ENCODE data around the gene TNNI3. TPM values are rescaled to one million over a fixed set of nuclear protein-coding genes. Genes with fewer than 3 reads are reported as not detected.
A peak's percentile ranks its signal among the peaks of the same experiment; 100 is the strongest.

The TNNI3 gene
- polyA plus RNA-seq, 1 of the 3 experiments (the other 2 are of a cell fraction), result 11.4 TPM

DNA sequence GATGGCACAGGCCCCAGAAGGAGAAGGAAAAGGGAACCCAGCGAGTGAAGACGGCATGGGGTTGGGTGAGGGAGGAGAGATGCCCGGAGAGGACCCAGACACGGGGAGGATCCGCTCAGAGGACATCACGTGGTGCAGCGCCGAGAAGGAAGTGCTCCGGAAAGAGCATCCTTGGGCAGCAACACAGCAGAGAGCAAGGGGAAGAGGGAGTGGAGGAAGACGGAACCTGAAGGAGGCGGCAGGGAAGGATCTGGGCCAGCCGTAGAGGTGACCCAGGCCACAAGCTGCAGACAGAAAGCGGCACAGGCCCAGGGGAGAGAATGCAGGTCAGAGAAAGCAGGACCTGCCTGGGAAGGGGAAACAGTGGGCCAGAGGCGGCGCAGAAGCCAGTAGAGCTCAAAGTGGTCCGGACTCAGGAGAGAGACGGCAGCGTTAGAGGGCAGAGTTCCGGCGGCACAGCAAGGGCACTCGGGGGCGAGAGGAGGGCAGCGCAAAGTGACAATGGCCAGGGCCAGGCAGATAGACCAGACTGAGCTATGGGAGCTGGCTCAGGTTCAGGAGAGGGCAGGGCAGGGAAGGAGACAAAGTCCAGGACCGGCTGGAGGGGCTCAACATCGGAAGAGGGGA lies 41.2 kb downstream of the TNNI3 start (continued):
- TF ChIP-seq, protein P1, sequence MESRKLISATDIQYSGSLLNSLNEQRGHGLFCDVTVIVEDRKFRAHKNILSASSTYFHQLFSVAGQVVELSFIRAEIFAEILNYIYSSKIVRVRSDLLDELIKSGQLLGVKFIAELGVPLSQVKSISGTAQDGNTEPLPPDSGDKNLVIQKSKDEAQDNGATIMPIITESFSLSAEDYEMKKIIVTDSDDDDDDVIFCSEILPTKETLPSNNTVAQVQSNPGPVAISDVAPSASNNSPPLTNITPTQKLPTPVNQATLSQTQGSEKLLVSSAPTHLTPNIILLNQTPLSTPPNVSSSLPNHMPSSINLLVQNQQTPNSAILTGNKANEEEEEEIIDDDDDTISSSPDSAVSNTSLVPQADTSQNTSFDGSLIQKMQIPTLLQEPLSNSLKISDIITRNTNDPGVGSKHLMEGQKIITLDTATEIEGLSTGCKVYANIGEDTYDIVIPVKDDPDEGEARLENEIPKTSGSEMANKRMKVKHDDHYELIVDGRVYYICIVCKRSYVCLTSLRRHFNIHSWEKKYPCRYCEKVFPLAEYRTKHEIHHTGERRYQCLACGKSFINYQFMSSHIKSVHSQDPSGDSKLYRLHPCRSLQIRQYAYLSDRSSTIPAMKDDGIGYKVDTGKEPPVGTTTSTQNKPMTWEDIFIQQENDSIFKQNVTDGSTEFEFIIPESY (IDR thresholded peaks at IDR 0.05; ENCODE audit: borderline replicate concordance, low read depth), result no peak
- TF ChIP-seq CHD2 (IDR thresholded peaks at IDR 0.05; ENCODE audit: low read length, partially characterized antibody), result no peak
- no peak for TF ChIP-seq TEAD4 (IDR thresholded peaks at IDR 0.05; ENCODE audit: borderline replicate concordance, insufficient read depth)
- no peak for TF ChIP-seq NFIC (IDR thresholded peaks at IDR 0.05; ENCODE audit: borderline replicate concordance)
- TF ChIP-seq IRF3 (IDR thresholded peaks at IDR 0.05; ENCODE audit: low read depth, low read length), result no peak
- no peak for TF ChIP-seq PBX3 (IDR thresholded peaks at IDR 0.05)
- TF ChIP-seq GABPA (IDR thresholded peaks at IDR 0.05; ENCODE audit: low read depth), result peak; percentile 62
- TF ChIP-seq, protein P2, sequence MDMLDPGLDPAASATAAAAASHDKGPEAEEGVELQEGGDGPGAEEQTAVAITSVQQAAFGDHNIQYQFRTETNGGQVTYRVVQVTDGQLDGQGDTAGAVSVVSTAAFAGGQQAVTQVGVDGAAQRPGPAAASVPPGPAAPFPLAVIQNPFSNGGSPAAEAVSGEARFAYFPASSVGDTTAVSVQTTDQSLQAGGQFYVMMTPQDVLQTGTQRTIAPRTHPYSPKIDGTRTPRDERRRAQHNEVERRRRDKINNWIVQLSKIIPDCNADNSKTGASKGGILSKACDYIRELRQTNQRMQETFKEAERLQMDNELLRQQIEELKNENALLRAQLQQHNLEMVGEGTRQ (IDR thresholded peaks at IDR 0.05; ENCODE audit: borderline replicate concordance, low read depth, low read length), result peak; percentile 67
- TF ChIP-seq ELF1 (IDR thresholded peaks at IDR 0.05), result peak; percentile 36; the same call in 1 of the 2 replicates
- TF ChIP-seq FOXM1 (IDR thresholded peaks at IDR 0.05; ENCODE audit: low read depth), result no peak
- no peak for TF ChIP-seq RXRA (IDR thresholded peaks at IDR 0.05; ENCODE audit: borderline replicate concordance, low read depth)
- no peak for TF ChIP-seq TAF1 (IDR thresholded peaks at IDR 0.05; ENCODE audit: borderline replicate concordance, low read depth, low read length)
- peak; percentile 79 for TF ChIP-seq MXI1 (IDR thresholded peaks at IDR 0.05; ENCODE audit: low read depth, low read length)
- no peak for TF ChIP-seq EP300 (IDR thresholded peaks at IDR 0.05; ENCODE audit: borderline replicate concordance in 1 of 2, low read depth in 1 of 2, low read length in 1 of 2)
- no peak for TF ChIP-seq YY1 (IDR thresholded peaks at IDR 0.05; ENCODE audit: low read depth)
- TF ChIP-seq NRF1 (IDR thresholded peaks at IDR 0.05; ENCODE audit: low read depth, low read length), result no peak
- TF ChIP-seq RCOR1 (IDR thresholded peaks at IDR 0.05; ENCODE audit: low read length), result no peak
- TF ChIP-seq CTCF (IDR thresholded peaks at IDR 0.05), result no peak
- TF ChIP-seq SIN3A (IDR thresholded peaks at IDR 0.05; ENCODE audit: borderline replicate concordance, low read depth, low read length), result no peak
- no peak for TF ChIP-seq RFX5 (IDR thresholded peaks at IDR 0.05; ENCODE audit: low read length)
- no peak for TF ChIP-seq FOSL2 (IDR thresholded peaks at IDR 0.05; ENCODE audit: borderline replicate concordance, low read depth)
- TF ChIP-seq EZH2phosphoT487 (IDR thresholded peaks at IDR 0.05; ENCODE audit: borderline replicate concordance, low read depth), result no peak
- no peak for TF ChIP-seq FOXJ3 (CRISPR knock-in tag; IDR thresholded peaks at IDR 0.05)

All from SK-N-SH (cell line).